ENCODE data around the gene BGN. TPM values are rescaled to one million over a fixed set of nuclear protein-coding genes. Genes with fewer than 3 reads are reported as not detected.

BGN gene
- total RNA-seq, 6 experiments from 2014 or later, result 57.0 to 161 (median 122) TPM

DNA sequence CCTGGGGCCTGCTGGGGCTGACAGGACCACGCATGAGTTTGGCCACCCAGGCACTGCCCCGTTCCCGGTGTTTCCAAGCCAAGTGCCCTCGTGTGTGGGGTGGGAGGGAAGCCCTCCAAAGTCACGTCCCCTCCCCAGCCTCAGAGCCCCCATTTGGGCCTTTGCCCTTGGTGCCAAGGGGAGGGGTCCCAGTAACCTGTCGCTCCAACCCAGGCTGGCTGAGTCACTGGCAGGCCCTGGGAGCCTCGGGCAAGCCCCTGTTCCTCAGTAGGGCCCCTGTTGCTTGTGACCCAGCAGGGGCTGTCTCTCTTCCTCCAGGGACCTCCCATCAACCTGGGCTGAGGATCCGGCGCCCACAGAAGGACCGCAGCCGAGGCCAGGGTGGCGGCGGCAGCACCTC lies 13.7 kb upstream of the BGN start:
- H3K4me1 ChIP-seq, result no peaks in the 10 kb centered on the region
- no peak for TF ChIP-seq POLR2A (IDR thresholded peaks at IDR 0.05)
- TF ChIP-seq, protein P1, sequence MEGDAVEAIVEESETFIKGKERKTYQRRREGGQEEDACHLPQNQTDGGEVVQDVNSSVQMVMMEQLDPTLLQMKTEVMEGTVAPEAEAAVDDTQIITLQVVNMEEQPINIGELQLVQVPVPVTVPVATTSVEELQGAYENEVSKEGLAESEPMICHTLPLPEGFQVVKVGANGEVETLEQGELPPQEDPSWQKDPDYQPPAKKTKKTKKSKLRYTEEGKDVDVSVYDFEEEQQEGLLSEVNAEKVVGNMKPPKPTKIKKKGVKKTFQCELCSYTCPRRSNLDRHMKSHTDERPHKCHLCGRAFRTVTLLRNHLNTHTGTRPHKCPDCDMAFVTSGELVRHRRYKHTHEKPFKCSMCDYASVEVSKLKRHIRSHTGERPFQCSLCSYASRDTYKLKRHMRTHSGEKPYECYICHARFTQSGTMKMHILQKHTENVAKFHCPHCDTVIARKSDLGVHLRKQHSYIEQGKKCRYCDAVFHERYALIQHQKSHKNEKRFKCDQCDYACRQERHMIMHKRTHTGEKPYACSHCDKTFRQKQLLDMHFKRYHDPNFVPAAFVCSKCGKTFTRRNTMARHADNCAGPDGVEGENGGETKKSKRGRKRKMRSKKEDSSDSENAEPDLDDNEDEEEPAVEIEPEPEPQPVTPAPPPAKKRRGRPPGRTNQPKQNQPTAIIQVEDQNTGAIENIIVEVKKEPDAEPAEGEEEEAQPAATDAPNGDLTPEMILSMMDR (IDR thresholded peaks at IDR 0.05), result no peak
- H3K4me3 ChIP-seq, result no peak overlapping the region
- ATAC-seq (no peak), DNase-seq (no peak)
- WGBS (ENCODE audit: insufficient coverage, low coverage, low lambda C conversion rate, missing lambda C conversion rate), result no CpG with 5 or more reads among the region's 13 CpGs
- H3K9me3 ChIP-seq, result no peaks in the 10 kb centered on the region
- intact Hi-C loops (cut with DNase I), result no loop called here
- H3K36me3 ChIP-seq, result no peaks in the 10 kb centered on the region
- H3K27ac ChIP-seq, result no peak overlapping the region
- no peaks in the 10 kb centered on the region for H3K27me3 ChIP-seq

DNA sequence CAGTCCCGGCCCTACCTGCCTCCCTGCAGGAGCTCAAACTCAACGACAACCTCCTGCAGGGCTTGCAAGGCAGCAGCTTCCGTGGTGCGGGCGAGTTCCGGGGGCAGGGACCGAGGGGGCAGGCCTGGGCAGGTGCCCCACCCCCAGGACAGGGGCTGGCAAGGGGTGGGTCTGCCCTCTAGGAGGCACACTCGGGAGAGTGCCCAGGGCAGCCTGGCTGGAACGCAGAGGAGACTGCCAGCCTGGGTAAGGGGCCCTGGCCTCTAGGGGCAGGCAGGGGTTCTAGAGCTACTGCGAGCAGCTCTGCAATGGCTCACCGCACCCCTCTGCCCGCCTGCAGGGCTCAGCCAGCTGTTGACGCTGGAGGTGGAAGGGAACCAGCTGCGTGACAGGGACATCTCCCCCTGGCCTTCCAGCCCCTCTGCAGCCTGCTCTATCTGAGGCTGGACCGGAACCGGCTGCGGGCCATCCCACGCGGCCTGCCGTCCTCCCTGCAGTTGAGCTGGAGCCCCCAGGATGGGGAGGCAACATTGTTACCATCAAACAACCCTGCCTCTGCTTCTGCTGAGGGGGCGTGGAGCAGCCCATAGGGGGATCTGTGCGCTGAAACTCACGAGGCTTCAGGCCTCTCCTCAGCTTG lies 12.3 kb upstream of the BGN start:
- ATAC-seq (no peak), DNase-seq (no peak)
- H3K9me3 ChIP-seq, result no peaks in the 10 kb centered on the region
- H3K4me1 ChIP-seq, result no peaks in the 10 kb centered on the region
- no peaks in the 10 kb centered on the region for H3K36me3 ChIP-seq
- 60% methylated on average over 3 of the region's 23 CpGs for WGBS (ENCODE audit: insufficient coverage, low coverage, low lambda C conversion rate, missing lambda C conversion rate)
- intact Hi-C loops (cut with DNase I), result no loop called here
- H3K27me3 ChIP-seq, result no peaks in the 10 kb centered on the region
- H3K27ac ChIP-seq, result no peak overlapping the region
- no peak overlapping the region for H3K4me3 ChIP-seq
- TF ChIP-seq, protein P1 (IDR thresholded peaks at IDR 0.05), result no peak
- no peak for TF ChIP-seq POLR2A (IDR thresholded peaks at IDR 0.05)

DNA sequence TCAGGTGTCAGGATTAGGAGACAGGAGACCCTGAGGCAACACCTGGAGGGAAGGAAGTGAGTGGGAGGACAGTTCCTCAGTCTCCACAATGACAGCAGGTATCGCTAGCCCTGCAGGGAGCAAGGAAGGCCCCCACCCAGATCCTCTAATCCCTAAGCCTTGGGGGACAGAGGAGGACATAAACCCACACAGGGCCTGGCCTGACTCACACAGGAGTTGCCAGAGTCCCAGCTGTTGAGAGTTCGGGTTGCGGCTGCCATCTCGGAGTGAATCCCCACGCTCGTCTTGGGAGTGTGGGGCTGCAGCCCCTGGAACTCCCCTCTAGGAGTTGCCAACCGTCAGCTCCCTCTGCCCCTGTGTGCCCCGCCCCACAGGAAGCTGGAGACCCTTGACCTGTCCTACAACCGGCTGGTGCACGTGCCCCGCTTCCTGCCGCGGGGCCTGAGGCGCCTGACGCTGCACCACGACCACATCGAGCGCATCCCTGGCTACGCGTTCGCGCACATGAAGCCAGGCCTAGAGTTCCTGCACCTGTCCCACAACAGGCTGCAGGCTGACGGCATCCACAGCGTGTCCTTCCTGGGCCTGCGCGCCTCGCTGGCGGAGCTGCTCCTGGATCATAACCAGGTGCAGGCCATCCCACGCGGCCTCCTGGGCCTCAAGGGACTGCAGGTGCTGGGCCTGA lies 9.2 kb upstream of the BGN start:
- H3K27me3 ChIP-seq, result no peaks in the 10 kb centered on the region
- ATAC-seq (no peak), DNase-seq (no peak)
- H3K4me1 ChIP-seq, result no peaks in the 10 kb centered on the region
- H3K36me3 ChIP-seq, result no peaks in the 10 kb centered on the region
- TF ChIP-seq, protein P1 (IDR thresholded peaks at IDR 0.05), result no peak
- no peak overlapping the region for H3K27ac ChIP-seq
- H3K9me3 ChIP-seq, result no peaks in the 10 kb centered on the region
- intact Hi-C loops (cut with DNase I), result no loop called here
- 74% methylated on average over 12 of the region's 30 CpGs for WGBS (ENCODE audit: insufficient coverage, low coverage, low lambda C conversion rate, missing lambda C conversion rate)
- no peak overlapping the region for H3K4me3 ChIP-seq

DNA sequence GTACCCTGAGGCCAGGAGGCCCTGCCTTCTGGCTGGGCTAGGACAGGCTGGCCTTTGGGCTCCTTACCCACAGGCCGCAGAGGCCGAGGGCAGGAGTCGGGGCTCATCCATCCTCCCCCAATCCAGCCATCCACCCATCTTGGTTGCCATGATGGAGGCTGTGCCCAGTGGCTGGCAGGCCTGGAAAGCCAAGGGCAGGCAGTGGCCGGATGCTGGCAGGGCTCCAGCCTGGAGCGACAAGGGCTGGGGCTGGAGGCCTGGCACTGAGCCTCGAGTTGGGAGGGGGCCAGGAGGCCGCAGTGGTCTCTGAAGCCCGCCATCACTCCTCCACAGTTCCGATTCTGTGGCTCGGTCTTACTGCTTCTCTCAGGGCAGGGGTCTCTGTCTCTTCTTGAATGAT lies 8.6 kb upstream of the BGN start:
- H3K4me3 ChIP-seq, result no peak overlapping the region
- TF ChIP-seq POLR2A (IDR thresholded peaks at IDR 0.05), result no peak
- TF ChIP-seq, protein P1 (IDR thresholded peaks at IDR 0.05), result no peak
- H3K4me1 ChIP-seq, result no peaks in the 10 kb centered on the region
- no peaks in the 10 kb centered on the region for H3K9me3 ChIP-seq
- H3K27me3 ChIP-seq, result no peaks in the 10 kb centered on the region
- no peak for DNase-seq
- H3K27ac ChIP-seq, result no peak overlapping the region
- no peaks in the 10 kb centered on the region for H3K36me3 ChIP-seq
- ATAC-seq, result no peak
- intact Hi-C loops (cut with DNase I), result no loop called here
- 80% methylated on average over 1 of the region's 10 CpGs for WGBS (ENCODE audit: insufficient coverage, low coverage, low lambda C conversion rate, missing lambda C conversion rate)
